Fibroblast of the conjunctiva (primary cell): Measurements from ENCODE around the gene TMEM229B.

Source experiments
- DNase-seq: peaks from one replicate; pipeline ENCODE4 v3.0.0-alpha.2; 2010; ENCODE audit warnings: low read depth

Gene TMEM229B

DNA sequence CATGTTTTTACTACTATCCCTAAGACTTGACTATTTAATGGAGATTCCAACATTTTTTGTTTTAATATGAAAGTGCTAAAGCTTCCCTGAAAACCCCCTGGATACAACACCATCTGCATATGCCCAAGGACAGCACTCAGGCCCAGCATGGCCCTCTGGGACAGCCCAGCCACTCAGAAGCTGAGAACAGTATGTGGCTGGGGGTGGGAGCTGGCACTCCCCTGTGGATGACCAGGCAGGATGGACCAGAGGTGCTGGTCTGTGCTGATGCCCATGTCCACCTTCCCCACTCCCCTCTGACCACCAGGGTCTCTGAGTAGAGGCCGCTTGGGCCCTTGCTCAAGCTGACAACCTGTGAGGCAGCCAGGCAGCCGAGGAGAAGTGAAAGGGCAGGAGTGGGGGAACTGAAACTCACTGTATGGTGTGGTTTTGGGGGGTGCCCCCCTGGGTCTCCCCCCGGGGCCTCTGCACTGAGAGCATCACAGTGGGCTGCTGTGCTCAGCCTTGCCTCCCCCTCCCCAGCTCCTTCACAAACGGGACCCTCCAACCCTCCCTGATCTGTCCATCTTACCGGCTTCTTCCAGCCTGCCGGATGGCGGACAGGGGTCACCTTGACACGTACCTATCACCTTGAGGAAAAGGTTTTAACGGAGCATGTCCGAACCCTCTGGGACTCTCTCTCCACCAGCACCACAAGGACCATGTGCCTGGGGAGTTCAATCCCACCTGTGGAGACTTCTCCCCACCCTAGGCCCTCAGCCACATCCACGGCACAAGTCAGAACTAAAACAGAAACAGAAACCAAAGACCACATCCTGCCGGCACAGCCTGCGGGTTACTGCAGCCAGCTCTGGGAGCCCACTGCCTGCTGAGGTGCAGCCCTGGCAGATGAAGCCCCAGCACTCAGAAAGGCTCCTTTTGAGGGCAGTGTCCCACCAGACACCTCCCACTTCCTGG lies at the start of gene TMEM229B:
TSS of gene TMEM229B (minus strand) at position 785 of the 957 bp plus-strand sequence. CDS start 14,798 bp downstream, outside the sequence.
- no peak for DNase-seq

DNA sequence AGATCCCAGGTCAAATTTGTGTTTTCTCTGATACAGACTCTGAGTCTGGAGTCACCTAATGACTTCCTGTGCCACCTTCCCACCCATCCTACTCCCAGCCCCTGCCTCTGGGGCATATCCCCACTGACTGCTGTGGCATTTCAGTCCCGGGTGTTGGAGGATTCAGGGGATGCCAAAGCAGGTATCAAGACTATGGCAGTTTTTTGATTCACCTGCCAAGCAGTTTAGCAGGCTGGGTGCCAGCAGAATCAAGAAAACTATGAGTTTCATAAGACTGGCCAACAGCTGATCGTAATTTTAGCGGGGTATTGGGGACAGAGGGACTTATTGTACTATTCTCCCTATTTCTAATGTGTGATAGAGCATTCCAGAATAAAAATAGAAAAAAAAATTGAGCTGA lies 49.2 kb upstream of the TMEM229B start:
- no peak for DNase-seq

DNA sequence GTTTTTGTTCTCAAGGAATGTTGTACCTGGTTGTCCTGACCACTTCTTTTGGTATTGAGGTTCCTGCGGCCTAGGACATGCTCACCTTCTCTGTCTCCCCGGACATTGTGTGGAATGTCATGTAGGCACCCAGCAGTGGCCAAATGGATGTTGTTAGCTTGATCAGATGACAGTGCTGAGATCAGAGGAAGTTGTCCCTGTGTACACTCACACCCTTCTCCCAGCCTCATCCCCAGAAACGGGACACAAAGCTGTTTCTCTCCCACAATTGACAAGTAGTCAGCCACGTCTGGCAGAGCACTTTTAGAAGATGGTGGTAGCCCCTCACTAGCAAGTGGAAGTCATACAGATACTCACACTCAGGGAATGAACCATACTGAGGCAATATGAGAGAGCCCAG lies 47.6 kb upstream of the TMEM229B start:
- DNase-seq, result no peak

GRCh38 chr14:67533754-67534085 lies 45.2 kb upstream of the TMEM229B start:
- DNase-seq, result no peak

- peak; percentile 29 for DNase-seq
Observed at GRCh38 chr14:67532998-67533753, 44.7 kb upstream of the TMEM229B start, which contains the start of gene PLEKHH1. Gene PLEKHH1, plus strand, starts transcription at chr14:67533290. Its CDS starts 8,578 bp downstream, at chr14:67541868.

- DNase-seq, result no peak
Observed at GRCh38 chr14:67532606-67532997, 44.1 kb upstream of the TMEM229B start.

DNA sequence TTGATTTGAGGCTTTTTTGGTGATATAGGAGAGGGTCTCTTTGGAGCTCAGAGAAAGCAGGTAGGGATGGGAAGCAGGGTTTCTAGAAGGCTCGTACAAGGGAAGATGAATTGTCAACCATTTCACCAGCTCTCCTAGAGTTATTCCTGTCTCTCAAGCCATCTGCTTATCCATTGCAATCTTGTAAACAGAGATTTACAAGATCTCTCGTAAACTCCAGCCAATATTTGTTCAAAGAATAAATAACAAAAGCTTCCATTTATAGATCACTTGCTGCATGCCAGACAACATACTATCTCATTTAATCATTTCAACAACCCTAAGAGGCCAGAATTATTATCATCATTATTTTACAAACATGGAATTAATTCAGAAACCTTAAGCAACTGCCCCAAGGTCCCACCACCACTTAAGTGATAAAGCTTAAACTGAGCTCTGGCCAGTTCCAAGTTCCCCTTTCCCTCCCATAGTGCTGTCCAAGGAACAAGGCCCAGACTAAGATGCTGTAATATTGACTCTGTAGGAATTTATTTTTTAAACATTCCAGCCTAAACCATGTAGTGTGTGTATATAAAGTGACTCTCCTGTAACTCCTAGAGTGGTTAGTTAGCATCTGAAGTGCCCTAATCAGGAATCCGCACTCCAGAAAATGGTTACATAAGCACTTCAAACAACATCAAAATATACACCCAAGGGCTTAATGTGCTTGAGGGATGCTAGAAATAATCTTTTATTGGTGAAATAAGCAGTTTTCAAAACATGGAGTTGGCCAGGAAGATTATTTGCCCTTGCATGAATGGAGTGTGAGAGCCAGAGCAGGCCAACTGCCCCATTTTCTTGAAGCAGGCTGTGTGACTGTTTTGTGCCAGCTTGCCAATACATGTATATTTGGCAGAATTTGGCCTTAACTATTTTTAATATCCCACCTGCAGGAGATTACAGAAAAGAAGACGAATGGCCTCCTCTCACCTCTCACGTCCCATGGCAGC lies 41.7 kb upstream of the TMEM229B start:
- no peak for DNase-seq

DNA sequence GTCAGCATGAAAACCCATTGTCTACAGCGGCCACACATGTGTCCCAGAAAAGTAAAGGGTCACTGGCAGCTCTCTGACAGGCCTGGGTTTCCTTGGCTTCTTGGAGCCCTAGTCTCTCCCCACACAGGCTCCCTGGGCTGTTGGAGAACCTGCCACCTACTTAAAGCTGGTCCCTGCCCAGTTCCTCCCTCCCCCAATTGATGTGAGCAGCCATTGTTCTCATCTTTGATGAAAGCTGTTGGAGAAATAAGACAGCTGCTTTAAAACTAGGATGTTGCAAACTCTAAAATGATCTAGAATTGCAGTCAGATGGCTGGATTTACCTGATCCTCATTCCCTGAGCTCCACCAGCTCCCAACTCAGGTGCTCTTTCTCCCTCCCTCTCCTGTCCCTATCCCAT lies 39.8 kb upstream of the TMEM229B start:
- no peak for DNase-seq

DNA sequence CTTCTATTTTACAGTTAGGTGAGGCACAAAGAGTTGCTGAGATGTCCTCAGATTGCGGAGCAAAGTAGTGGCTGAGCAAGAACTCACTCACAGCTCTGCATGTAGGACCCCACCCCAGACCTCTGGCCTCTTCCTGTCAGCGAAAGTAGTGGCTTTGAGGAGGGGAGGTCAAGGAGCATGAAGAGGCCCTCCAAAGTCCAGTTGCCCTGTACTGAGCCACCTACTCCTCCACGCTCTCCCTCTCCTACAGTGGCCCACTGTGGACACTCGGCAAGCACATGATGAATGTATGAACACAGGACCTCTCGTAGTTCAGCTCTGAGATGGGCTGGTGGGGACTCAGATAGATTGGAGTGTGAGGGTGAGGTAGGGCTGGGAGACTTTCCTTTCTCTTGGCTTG lies 39.2 kb upstream of the TMEM229B start:
- DNase-seq, result no peak

GRCh38 chr14:67526676-67527459 lies 38.3 kb upstream of the TMEM229B start:
- peak; percentile 23 for DNase-seq

DNA sequence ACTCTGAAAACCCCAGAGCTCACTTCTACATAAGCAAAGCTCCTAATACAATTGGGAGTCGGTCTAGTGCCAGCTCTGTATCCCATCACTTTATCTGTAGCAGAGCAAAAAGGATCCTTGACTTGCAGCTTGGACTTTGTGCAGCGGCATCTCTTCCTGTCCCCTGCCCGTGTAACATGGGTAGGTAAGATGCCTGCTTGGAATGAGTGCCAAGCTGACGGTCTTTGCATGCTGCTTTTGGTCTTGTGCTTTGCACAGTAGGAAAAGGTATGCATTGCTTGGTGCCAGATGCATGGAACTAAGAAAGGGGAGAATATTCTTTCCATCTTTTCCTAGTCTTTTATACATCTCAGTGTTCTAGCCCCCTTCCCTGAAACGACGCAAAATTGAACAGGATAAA lies 37.7 kb upstream of the TMEM229B start:
- DNase-seq, result no peak

DNA sequence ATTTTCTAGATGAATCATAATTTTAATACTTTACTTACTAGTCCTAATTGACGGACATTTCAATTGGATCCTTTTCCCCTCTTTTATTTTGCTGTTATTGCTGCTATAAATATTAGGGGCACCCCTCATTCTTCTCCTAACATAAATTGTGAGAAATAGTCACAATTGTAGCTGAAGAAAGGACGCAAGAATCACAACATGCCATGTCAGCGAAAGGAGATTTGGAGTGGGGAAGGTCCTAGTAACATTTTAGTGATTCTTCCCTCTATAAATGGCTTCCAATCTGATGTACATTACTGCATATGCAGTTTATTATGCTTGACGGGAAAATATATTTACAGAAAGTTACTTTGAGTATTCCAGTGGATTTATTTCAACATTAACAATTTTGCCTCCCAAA lies 36.9 kb upstream of the TMEM229B start:
- no peak for DNase-seq

- no peak for DNase-seq
Observed at GRCh38 chr14:67524634-67524963, 36.1 kb upstream of the TMEM229B start.

GRCh38 chr14:67523764-67524633 lies 35.5 kb upstream of the TMEM229B start:
- no peak for DNase-seq

DNA sequence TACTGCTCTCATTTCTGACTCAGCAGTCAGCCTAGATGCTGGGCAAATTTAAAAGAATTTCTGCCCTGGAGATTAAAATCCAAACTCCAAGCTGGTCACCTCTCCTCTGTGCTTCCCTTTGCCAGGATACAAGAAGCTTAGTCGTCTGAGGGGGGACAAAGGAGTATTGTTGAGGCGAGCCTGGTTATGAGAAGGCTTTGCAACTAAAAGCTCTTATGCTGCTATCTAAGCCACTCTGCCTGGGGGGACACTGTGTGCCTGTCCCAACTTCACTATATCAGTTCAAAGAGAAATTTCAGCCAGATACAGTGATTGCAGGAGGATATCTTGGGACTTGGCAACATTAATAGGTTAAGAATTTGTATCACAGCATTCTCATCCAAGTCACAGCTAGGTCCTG lies 33.7 kb upstream of the TMEM229B start:
- DNase-seq, result no peak

DNA sequence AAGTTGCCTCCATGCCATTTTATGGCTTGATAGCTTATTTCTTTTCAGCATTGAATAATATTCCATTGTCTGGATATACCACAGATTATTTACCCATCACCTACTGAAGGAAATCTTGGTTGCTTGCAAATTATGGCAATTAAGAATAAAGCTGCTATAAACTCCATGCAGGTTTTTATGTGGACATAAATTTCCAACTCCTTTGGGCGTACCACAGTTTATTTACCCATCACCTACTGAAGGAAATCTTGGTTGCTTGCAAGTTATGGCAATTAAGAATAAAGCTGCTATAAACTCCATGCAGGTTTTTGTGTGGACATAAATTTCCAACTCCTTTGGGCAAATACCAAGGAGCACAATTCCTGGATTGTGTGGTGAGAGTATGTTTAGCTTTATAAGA lies 32.0 kb upstream of the TMEM229B start:
- DNase-seq, result no peak

- DNase-seq, result no peak
Observed at GRCh38 chr14:67519406-67519805, 30.9 kb upstream of the TMEM229B start.

GRCh38 chr14:67517083-67517482 lies 28.6 kb upstream of the TMEM229B start:
- no peak for DNase-seq

- no peak for DNase-seq
Observed at GRCh38 chr14:67516676-67517075, 28.2 kb upstream of the TMEM229B start.

GRCh38 chr14:67515386-67516079 lies 27.0 kb upstream of the TMEM229B start:
- DNase-seq, result no peak
